Loucy (cell line): ENCODE data around the gene SLC39A9.
"Not testable (repeated sequence)": the region's sequence is repeated elsewhere in the genome, so short reads cannot be mapped to it uniquely, and the experiment has no call there.

Experiments
- H2AFZ ChIP-seq: fragments of 200-600 bp; sonication (generic); 2 replicates; pipeline ENCODE4 v1.6.0; 2016; ENCODE audit warnings: antibody characterized with exemption, mild to moderate bottlenecking, low read length, moderate library complexity
- H3F3A ChIP-seq: fragments of 200-600 bp; 2 replicates; pipeline ENCODE4 v1.6.0; 2016; ENCODE audit warnings: antibody characterized with exemption, low read depth, mild to moderate bottlenecking
- H3K27me3 ChIP-seq: fragments of 200-600 bp; sonication (generic); 2 replicates; pipeline ENCODE4 v1.6.1; 2014; ENCODE audit warnings: low read length, mild to moderate bottlenecking; ENCODE audit not compliant: insufficient read depth, poor library complexity, severe bottlenecking
- H3K36me3 ChIP-seq: fragments of 200-600 bp; sonication (generic); 2 replicates; pipeline ENCODE4 v1.6.1; 2016; ENCODE audit warnings: low read length; ENCODE audit not compliant: insufficient read depth
- H3K4me1 ChIP-seq: fragments of 200-600 bp; sonication (generic); 2 replicates; pipeline ENCODE4 v1.5.1; 2014; ENCODE audit warnings: low read length, mild to moderate bottlenecking; ENCODE audit not compliant: insufficient read depth, poor library complexity, severe bottlenecking
- H3K4me2 ChIP-seq: fragments of 200-600 bp; sonication (generic); 2 replicates; pipeline ENCODE4 v1.6.0; 2014; ENCODE audit warnings: antibody characterized with exemption, low read length, low read depth, mild to moderate bottlenecking; ENCODE audit not compliant: poor library complexity, severe bottlenecking
- H3K4me3 ChIP-seq: fragments of 200-600 bp; sonication (generic); 2 replicates; pipeline ENCODE4 v1.5.1; 2014; ENCODE audit warnings: low read length, mild to moderate bottlenecking, mixed read lengths; ENCODE audit not compliant: poor library complexity, severe bottlenecking
- H3K79me2 ChIP-seq: fragments of 200-600 bp; sonication (generic); 2 replicates; pipeline ENCODE4 v1.6.1; 2014; ENCODE audit warnings: low read length; ENCODE audit not compliant: insufficient read depth
- H3K9ac ChIP-seq: fragments of 200-600 bp; sonication (generic); 2 replicates; pipeline ENCODE4 v1.6.0; 2014; ENCODE audit warnings: mild to moderate bottlenecking, low read depth, low read length, moderate library complexity; ENCODE audit not compliant: poor library complexity, severe bottlenecking
- H3K9me2 ChIP-seq: fragments of 200-600 bp; sonication (generic); replicated peaks from 2 replicates; pipeline ENCODE4 v1.6.1; 2016; ENCODE audit warnings: low read depth, low read length, mixed read lengths
- H3K9me3 ChIP-seq: fragments of 200-600 bp; sonication (generic); 2 replicates; pipeline ENCODE4 v1.6.1; 2014; ENCODE audit warnings: mild to moderate bottlenecking, antibody characterized with exemption, low read length, low read depth; ENCODE audit not compliant: insufficient read depth
- H4K20me1 ChIP-seq: fragments of 200-600 bp; sonication (generic); 2 replicates; pipeline ENCODE4 v1.6.0; 2014; ENCODE audit warnings: antibody characterized with exemption, low read length, mild to moderate bottlenecking; ENCODE audit not compliant: insufficient read depth, poor library complexity, severe bottlenecking
- EZH2phosphoT487 ChIP-seq: fragments of 200-600 bp; IDR thresholded peaks from 2 replicates; pipeline ENCODE4 v1.6.1; 2018; ENCODE audit warnings: antibody characterized with exemption, mild to moderate bottlenecking, moderate library complexity, borderline replicate concordance
- TF ChIP-seq, protein P1 (sequence below): fragments of 200-600 bp; sonication (generic); conservative IDR thresholded peaks from 2 replicates; pipeline ENCODE4 v1.5.1; 2014; ENCODE audit warnings: mild to moderate bottlenecking, antibody characterized with exemption, low read length

The SLC39A9 gene

DNA sequence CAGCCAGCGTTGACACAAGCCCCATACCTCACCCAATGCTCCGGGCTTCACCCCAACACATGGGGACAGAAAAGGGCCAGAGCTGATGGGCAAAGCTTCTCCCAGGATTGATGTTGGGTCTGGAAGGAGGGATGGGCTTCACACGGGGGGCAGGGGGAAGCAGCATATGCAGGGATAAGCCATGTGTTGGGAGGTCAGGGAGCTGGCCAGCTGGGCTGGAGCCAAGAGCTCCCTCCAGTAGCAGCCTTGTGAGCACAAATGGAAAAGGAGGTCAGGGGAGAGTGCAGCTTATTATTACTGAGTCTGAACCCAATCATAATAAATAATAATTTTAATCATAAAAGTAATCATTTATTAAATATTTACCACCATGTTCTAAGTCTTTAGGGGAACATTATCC, 95.3 kb downstream of the SLC39A9 start:
- Histone ChIP-seq H3F3A (no peaks in the 10 kb centered on the region), H3K27me3 (no peaks in the 10 kb centered on the region), H3K4me1 (no peaks in the 10 kb centered on the region), H3K9me3 (no peaks in the 10 kb centered on the region), H4K20me1 (no peaks in the 10 kb centered on the region), H3K4me2 (no peak overlapping the region), H3K79me2 (no peaks in the 10 kb centered on the region), H3K36me3 (no peaks in the 10 kb centered on the region), H2AFZ (no peak overlapping the region), H3K9ac (no peak overlapping the region), H3K4me3 (no peak overlapping the region), H3K9me2 (no peaks in the 10 kb centered on the region)
- TF ChIP-seq EZH2phosphoT487: no peak

GRCh38 chr14:69495341-69495921, 96.9 kb downstream of the SLC39A9 start:
- no peak overlapping the region for H3K9ac ChIP-seq
- H3K36me3 ChIP-seq: no peaks in the 10 kb centered on the region
- TF ChIP-seq, protein P1, sequence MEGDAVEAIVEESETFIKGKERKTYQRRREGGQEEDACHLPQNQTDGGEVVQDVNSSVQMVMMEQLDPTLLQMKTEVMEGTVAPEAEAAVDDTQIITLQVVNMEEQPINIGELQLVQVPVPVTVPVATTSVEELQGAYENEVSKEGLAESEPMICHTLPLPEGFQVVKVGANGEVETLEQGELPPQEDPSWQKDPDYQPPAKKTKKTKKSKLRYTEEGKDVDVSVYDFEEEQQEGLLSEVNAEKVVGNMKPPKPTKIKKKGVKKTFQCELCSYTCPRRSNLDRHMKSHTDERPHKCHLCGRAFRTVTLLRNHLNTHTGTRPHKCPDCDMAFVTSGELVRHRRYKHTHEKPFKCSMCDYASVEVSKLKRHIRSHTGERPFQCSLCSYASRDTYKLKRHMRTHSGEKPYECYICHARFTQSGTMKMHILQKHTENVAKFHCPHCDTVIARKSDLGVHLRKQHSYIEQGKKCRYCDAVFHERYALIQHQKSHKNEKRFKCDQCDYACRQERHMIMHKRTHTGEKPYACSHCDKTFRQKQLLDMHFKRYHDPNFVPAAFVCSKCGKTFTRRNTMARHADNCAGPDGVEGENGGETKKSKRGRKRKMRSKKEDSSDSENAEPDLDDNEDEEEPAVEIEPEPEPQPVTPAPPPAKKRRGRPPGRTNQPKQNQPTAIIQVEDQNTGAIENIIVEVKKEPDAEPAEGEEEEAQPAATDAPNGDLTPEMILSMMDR: no peak
- no peak for TF ChIP-seq EZH2phosphoT487
- H3K9me3 ChIP-seq: no peaks in the 10 kb centered on the region
- H3K4me1 ChIP-seq: no peaks in the 10 kb centered on the region
- no peak overlapping the region for H3K4me3 ChIP-seq
- no peaks in the 10 kb centered on the region for H4K20me1 ChIP-seq
- H3F3A ChIP-seq: no peaks in the 10 kb centered on the region
- no peak overlapping the region for H3K4me2 ChIP-seq
- H2AFZ ChIP-seq: no peak overlapping the region
- no peaks in the 10 kb centered on the region for H3K9me2 ChIP-seq
- no peaks in the 10 kb centered on the region for H3K79me2 ChIP-seq
- H3K27me3 ChIP-seq: no peaks in the 10 kb centered on the region

- not testable (repeated sequence) for H3K36me3 ChIP-seq, H3K79me2 ChIP-seq, H3K4me2 ChIP-seq, H3K4me1 ChIP-seq, H3K9me2 ChIP-seq, H3K9ac ChIP-seq, H2AFZ ChIP-seq, H3F3A ChIP-seq, H3K27me3 ChIP-seq, H3K4me3 ChIP-seq, H3K9me3 ChIP-seq, H4K20me1 ChIP-seq
Observed at GRCh38 chr14:69497866-69498265, 99.4 kb downstream of the SLC39A9 start.

DNA sequence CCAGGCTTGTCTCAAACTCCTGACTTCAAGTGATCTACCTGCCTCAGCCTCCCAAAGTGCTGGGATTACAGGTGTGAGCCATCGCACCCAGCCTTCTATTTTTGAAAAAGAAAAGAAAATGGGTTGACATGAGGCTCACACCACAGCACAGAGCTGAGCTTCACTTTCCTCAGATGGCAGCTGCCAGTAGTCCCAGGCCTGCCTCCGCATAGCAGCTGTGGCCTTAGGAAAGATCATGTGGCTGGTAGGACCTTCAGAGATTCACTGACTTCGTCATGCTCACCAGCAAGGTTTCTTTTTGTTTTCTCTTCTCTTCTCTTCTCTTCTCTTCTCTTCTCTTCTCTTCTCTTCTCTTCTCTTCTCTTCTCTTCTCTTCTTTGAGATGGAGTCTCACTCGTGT, 99.8 kb downstream of the SLC39A9 start:
- H4K20me1 ChIP-seq, H3K4me3 ChIP-seq, H3K4me2 ChIP-seq, H3K9ac ChIP-seq, H3F3A ChIP-seq, H3K4me1 ChIP-seq, H3K9me2 ChIP-seq, H2AFZ ChIP-seq, H3K27me3 ChIP-seq, H3K9me3 ChIP-seq, H3K36me3 ChIP-seq, H3K79me2 ChIP-seq: not testable (repeated sequence)
